ENCODE results near the gene EFCAB9. TPM values are rescaled to one million over a fixed set of nuclear protein-coding genes. Genes with fewer than 3 reads are reported as not detected.

Gene EFCAB9
- total and polyA plus RNA-seq, 2 donors from 2014 or later = not detected

- no peak overlapping the region for H3K27ac ChIP-seq (ENCODE audit: low read depth in 2 of 2, low read length in 2 of 2)
- no peak overlapping the region for H3K9ac ChIP-seq (ENCODE audit: low read length in 3 of 3)
- peak overlapping the region in 2 of 3 donors; percentile 2 to 85 for H3K4me3 ChIP-seq (ENCODE audit: low read length in 3 of 3)
- H3K36me3 ChIP-seq (ENCODE audit: control insufficient read depth in 2 of 3, insufficient read depth in 3 of 3, low read length in 3 of 3) = no peaks in the 10 kb centered on the region
- no peak for DNase-seq
- TF ChIP-seq CTCF (IDR thresholded peaks at IDR 0.05; ENCODE audit: borderline replicate concordance, extremely low read depth, insufficient read depth) = no peak
- no peaks in the 10 kb centered on the region for H3K9me3 ChIP-seq (ENCODE audit: control insufficient read depth in 2 of 3, insufficient read depth in 1 of 3, low read length in 3 of 3)
- peaks cover 0 to 5% (median 0%) of the 10 kb centered on the region in 3 donors for H3K4me1 ChIP-seq (ENCODE audit: control insufficient read depth in 2 of 3, insufficient read depth in 2 of 3, low read depth in 1 of 3, low read length in 3 of 3)
- no peaks in the 10 kb centered on the region for H3K27me3 ChIP-seq (ENCODE audit: control insufficient read depth, insufficient read depth, low read length)
- no peak for FAIRE-seq
- intact Hi-C loops (cut with DNase I) = loop anchor here (10.0 kb wide), 1 partner anchor 71 kb away; no protein-coding TSS in a partner anchor
Observed at GRCh38 chr5:172186114-172186695, 7.8 kb upstream of the EFCAB9 start.

GRCh38 chr5:172187118-172188032, 6.6 kb upstream of the EFCAB9 start:
- H3K36me3 ChIP-seq (ENCODE audit: control insufficient read depth in 2 of 3, insufficient read depth in 3 of 3, low read length in 3 of 3) = no peaks in the 10 kb centered on the region
- H3K4me3 ChIP-seq (ENCODE audit: low read length in 3 of 3) = peak overlapping the region; percentile 48 to 85 (median 84)
- intact Hi-C loops (cut with DNase I) = loop anchor here (10.0 kb wide), 1 partner anchor 73 kb away; no protein-coding TSS in a partner anchor
- peaks cover 0 to 5% (median 0%) of the 10 kb centered on the region in 3 donors for H3K4me1 ChIP-seq (ENCODE audit: control insufficient read depth in 2 of 3, insufficient read depth in 2 of 3, low read depth in 1 of 3, low read length in 3 of 3)
- no peak for TF ChIP-seq CTCF (IDR thresholded peaks at IDR 0.05; ENCODE audit: borderline replicate concordance, extremely low read depth, insufficient read depth)
- no peaks in the 10 kb centered on the region for H3K27me3 ChIP-seq (ENCODE audit: control insufficient read depth, insufficient read depth, low read length)
- no peaks in the 10 kb centered on the region for H3K9me3 ChIP-seq (ENCODE audit: control insufficient read depth in 2 of 3, insufficient read depth in 1 of 3, low read length in 3 of 3)
- DNase-seq (peak; percentile 24 to 90 (median 59)), FAIRE-seq (no peak)
- H3K9ac ChIP-seq (ENCODE audit: low read length in 3 of 3) = peak overlapping the region; percentile 19 to 80 (median 75)
- peak overlapping the region; percentile 82 to 85 for H3K27ac ChIP-seq (ENCODE audit: low read depth in 2 of 2, low read length in 2 of 2)

- peaks cover 0 to 5% (median 0%) of the 10 kb centered on the region in 3 donors for H3K4me1 ChIP-seq (ENCODE audit: control insufficient read depth in 2 of 3, insufficient read depth in 2 of 3, low read depth in 1 of 3, low read length in 3 of 3)
- FAIRE-seq = no peak
- peak; percentile 90 to 97 (median 93) for DNase-seq
- peak; percentile 88 for TF ChIP-seq CTCF (IDR thresholded peaks at IDR 0.05; ENCODE audit: borderline replicate concordance, extremely low read depth, insufficient read depth)
- peak within 1 kb of the TSS; percentile 58 to 85 (median 84) for H3K4me3 ChIP-seq (ENCODE audit: low read length in 3 of 3)
- H3K9me3 ChIP-seq (ENCODE audit: control insufficient read depth in 2 of 3, insufficient read depth in 1 of 3, low read length in 3 of 3) = no peaks in the 10 kb centered on the region
- H3K27ac ChIP-seq (ENCODE audit: low read depth in 2 of 2, low read length in 2 of 2) = peak within 1 kb of the TSS; percentile 82 to 85
- no peaks in the 10 kb centered on the region for H3K27me3 ChIP-seq (ENCODE audit: control insufficient read depth, insufficient read depth, low read length)
- H3K36me3 ChIP-seq (ENCODE audit: control insufficient read depth in 2 of 3, insufficient read depth in 3 of 3, low read length in 3 of 3) = no peaks in the 10 kb centered on the region
- intact Hi-C loops (cut with DNase I) = loop anchor here (10.0 kb wide), 1 partner anchor 73 kb away; no protein-coding TSS in a partner anchor
- H3K9ac ChIP-seq (ENCODE audit: low read length in 3 of 3) = peak within 1 kb of the TSS; percentile 27 to 80 (median 75)
Observed at GRCh38 chr5:172188033-172188892, 5.7 kb upstream of the EFCAB9 start, which contains the start of gene STK10. TSS of gene STK10 (minus strand) at chr5:172188224. CDS start at chr5:172188042, 182 bp downstream.

Data from kidney (tissue), 14 donors.